PFSK-1 (cell line): ENCODE results near the gene TNIP1.

Experiments
- FOXP2 ChIP-seq: optimal IDR thresholded peaks from 2 replicates; pipeline ENCODE3; 2011; ENCODE audit warnings: borderline replicate concordance, control low read depth, inconsistent platforms; ENCODE audit not compliant: insufficient read depth; ENCODE audit errors: extremely low read length, extremely low read depth
- POLR2AphosphoS5 ChIP-seq: IDR thresholded peaks from 2 replicates; pipeline ENCODE4 v1.6.1; 2012; ENCODE audit warnings: low read depth, mild to moderate bottlenecking, control low read depth, low read length, moderate library complexity
- REST ChIP-seq, 2 experiments: IDR thresholded peaks; 2 replicates each; pipeline versions ENCODE4 v1.6.1 to v1.8.0; 2011 to 2012; ENCODE audit warnings: low read depth in 2 of 2, low read length in 2 of 2, control low read depth in 1 of 2, inconsistent platforms in 1 of 2, mild to moderate bottlenecking in 1 of 2, moderate library complexity in 1 of 2; ENCODE audit not compliant: insufficient read depth in 1 of 2
- SIN3A ChIP-seq: IDR thresholded peaks from 2 replicates; pipeline ENCODE4 v1.6.1; 2012; ENCODE audit warnings: mild to moderate bottlenecking, low read length, moderate library complexity, borderline replicate concordance; ENCODE audit not compliant: insufficient read depth
- TAF1 ChIP-seq: IDR thresholded peaks from 2 replicates; pipeline ENCODE4 v1.6.1; 2012; ENCODE audit warnings: low read length, control low read depth, borderline replicate concordance; ENCODE audit not compliant: insufficient read depth

Gene TNIP1

GRCh38 chr5:151015974-151016587 is 64.8 kb downstream of the TNIP1 start:
- TF ChIP-seq SIN3A (no peak), FOXP2 (no peak)

- no peak for TF ChIP-seq REST (IDR thresholded peaks at IDR 0.05; ENCODE audit: insufficient read depth in 1 of 2, low read depth in 2 of 2, low read length in 2 of 2)
- no peak for TF ChIP-seq SIN3A
- TF ChIP-seq TAF1: no peak
- no peak for TF ChIP-seq FOXP2
- TF ChIP-seq POLR2AphosphoS5: no peak
Measured at GRCh38 chr5:151014680-151015343, 66.0 kb downstream of the TNIP1 start.

- TF ChIP-seq POLR2AphosphoS5 (no peak), FOXP2 (no peak), TAF1 (no peak), SIN3A (no peak), REST (IDR thresholded peaks at IDR 0.05; ENCODE audit: insufficient read depth in 1 of 2, low read depth in 2 of 2, low read length in 2 of 2) (no peak)
Measured at GRCh38 chr5:151012862-151013261, 68.0 kb downstream of the TNIP1 start.

GRCh38 chr5:151008906-151009305 is 71.9 kb downstream of the TNIP1 start:
- no peak for TF ChIP-seq SIN3A
- no peak for TF ChIP-seq FOXP2
- no peak for TF ChIP-seq REST (IDR thresholded peaks at IDR 0.05; ENCODE audit: insufficient read depth in 1 of 2, low read depth in 2 of 2, low read length in 2 of 2)
- TF ChIP-seq POLR2AphosphoS5: no peak
- TF ChIP-seq TAF1: no peak

GRCh38 chr5:151008210-151008491 is 72.7 kb downstream of the TNIP1 start:
- TF ChIP-seq REST (IDR thresholded peaks at IDR 0.05; ENCODE audit: insufficient read depth in 1 of 2, low read depth in 2 of 2, low read length in 2 of 2) (no peak), FOXP2 (no peak), TAF1 (no peak), SIN3A (no peak), POLR2AphosphoS5 (no peak)
